Thyroid gland (tissue), 4 donors: ENCODE measurements around the gene DUSP15. TPM values are rescaled to one million over a fixed set of nuclear protein-coding genes. Genes with fewer than 3 reads are reported as not detected.

Experiments used
- DNase-seq, 2 donors: peaks; one replicate each; pipeline ENCODE4 v3.0.0-alpha.2; 2019
- H3K27ac ChIP-seq, 3 donors: fragments of 200-600 bp; sonication (generic); 1 replicate in 2 of 3; 2 replicates in 1 of 3; pipeline ENCODE4 v1.5.1; 2016 to 2019; ENCODE audit warnings: mild to moderate bottlenecking in 1 of 3, moderate library complexity in 1 of 3
- H3K27me3 ChIP-seq: fragments of 200-600 bp; sonication (generic); one replicate; pipeline ENCODE4 v1.5.1; 2019
- H3K36me3 ChIP-seq, 2 donors: fragments of 200-600 bp; sonication (generic); one replicate each; pipeline ENCODE4 v1.5.1; 2016 to 2019
- H3K4me1 ChIP-seq, 2 donors: fragments of 200-600 bp; sonication (generic); one replicate each; pipeline ENCODE4 v1.5.1; 2017 to 2019
- H3K4me3 ChIP-seq, 3 donors: fragments of 200-600 bp; sonication (generic); replicated peaks in 1 of 3; 1 replicate in 2 of 3; 2 replicates in 1 of 3; pipeline ENCODE4 v1.5.1; 2016; ENCODE audit warnings: mild to moderate bottlenecking in 1 of 3
- H3K9me3 ChIP-seq: fragments of 200-600 bp; sonication (generic); one replicate; pipeline ENCODE4 v1.5.1; 2017
- CTCF ChIP-seq, 6 experiments: fragments of 200-600 bp in 3 of 6; fragments of 450-650 bp in 3 of 6; sonication (generic) in 3 of 6; IDR thresholded peaks; one replicate each; pipeline ENCODE4 v1.5.1; 2016 to 2019; ENCODE audit warnings: antibody characterized with exemption in 6 of 6, mild to moderate bottlenecking in 2 of 6, inconsistent platforms in 1 of 6, moderate library complexity in 1 of 6
- POLR2A ChIP-seq, 2 donors: fragments of 450-650 bp; IDR thresholded peaks; one replicate each; pipeline ENCODE4 v1.6.1; 2017; ENCODE audit warnings: antibody characterized with exemption in 2 of 2, mild to moderate bottlenecking in 2 of 2, moderate library complexity in 1 of 2
- WGBS, 2 donors: methylation state at CpG; one replicate each; pipeline ENCODE4 v1.1.5; 2017; 5-methylcytosine and 5-hydroxymethylcytosine counted together
- intact Hi-C: fragments of 100-400 bp; cut with DNase I; formaldehyde crosslinking; loops from one replicate; pipeline ENCODE4 v1.15.1; 2023
- total RNA-seq, 4 donors: library from RNA; depleted of rRNA; stranded (reverse); fragments of >200 nt; gene quantifications; one replicate each; pipeline ENCODE4 v1.2.3, GENCODE V29; 2016

DUSP15 gene
- total RNA-seq, 4 donors from 2014 or later: 5.4 to 9.1 (median 7.0) TPM

GRCh38 chr20:31860390-31861134 lies 9.8 kb downstream of the DUSP15 start:
- intact Hi-C loops: no loop called here
- DNase-seq: peak; percentile 40 to 41
- WGBS, 2 donors: 8 to 12% methylated on average over 12 to 15 of the region's 15 CpGs
- TF ChIP-seq POLR2A (IDR thresholded peaks at IDR 0.05) (no peak), CTCF (IDR thresholded peaks at IDR 0.05) (no peak)
- Histone ChIP-seq H3K27me3 (no peaks in the 10 kb centered on the region), H3K9me3 (no peaks in the 10 kb centered on the region), H3K4me3 (peak overlapping the region in 1 of 3 donors; percentile 46), H3K36me3 (no peaks in the 10 kb centered on the region), H3K27ac (no peak overlapping the region), H3K4me1 (peaks cover 10 to 19% of the 10 kb centered on the region in 2 donors)

- WGBS, 2 donors: 64 to 66% methylated on average over 7 of the region's 7 CpGs
- TF ChIP-seq CTCF (IDR thresholded peaks at IDR 0.05) (no peak), POLR2A (IDR thresholded peaks at IDR 0.05) (no peak)
- no peak for DNase-seq
- Histone ChIP-seq H3K27me3 (no peaks in the 10 kb centered on the region), H3K4me3 (no peak overlapping the region), H3K4me1 (peaks cover 10 to 19% of the 10 kb centered on the region in 2 donors), H3K9me3 (no peaks in the 10 kb centered on the region), H3K27ac (no peak overlapping the region), H3K36me3 (no peaks in the 10 kb centered on the region)
- intact Hi-C loops: loop anchor here (10.0 kb wide), 1 partner anchor 165 kb away; no protein-coding TSS in a partner anchor
These were observed 10.3 kb downstream of the DUSP15 start for GRCh38 chr20:31859998-31860380.

GRCh38 chr20:31859266-31859997 lies 10.9 kb downstream of the DUSP15 start:
- 94 to 96% methylated on average over 5 of the region's 5 CpGs for WGBS, 2 donors
- Histone ChIP-seq H3K36me3 (no peaks in the 10 kb centered on the region), H3K9me3 (no peaks in the 10 kb centered on the region), H3K27ac (no peak overlapping the region), H3K4me1 (peaks cover 10 to 19% of the 10 kb centered on the region in 2 donors), H3K4me3 (no peak overlapping the region), H3K27me3 (no peaks in the 10 kb centered on the region)
- DNase-seq: no peak
- intact Hi-C loops: loop anchor here (10.0 kb wide), 1 partner anchor 165 kb away; no protein-coding TSS in a partner anchor
- TF ChIP-seq POLR2A (IDR thresholded peaks at IDR 0.05) (no peak), CTCF (IDR thresholded peaks at IDR 0.05) (no peak)

GRCh38 chr20:31858760-31859083 lies 11.6 kb downstream of the DUSP15 start:
- no peaks in the 10 kb centered on the region for H3K9me3 ChIP-seq
- WGBS, 2 donors: 36 to 49% methylated on average over 3 of the region's 3 CpGs
- H3K27ac ChIP-seq: no peak overlapping the region
- no peak for DNase-seq
- TF ChIP-seq POLR2A (IDR thresholded peaks at IDR 0.05): no peak
- no peak for TF ChIP-seq CTCF (IDR thresholded peaks at IDR 0.05)
- no peaks in the 10 kb centered on the region for H3K36me3 ChIP-seq
- peaks cover 10 to 19% of the 10 kb centered on the region in 2 donors for H3K4me1 ChIP-seq
- H3K27me3 ChIP-seq: no peaks in the 10 kb centered on the region
- no peak overlapping the region for H3K4me3 ChIP-seq
- intact Hi-C loops: loop anchor here (10.0 kb wide), 1 partner anchor 166 kb away; no protein-coding TSS in a partner anchor
